ENCODE measurements around the gene MAFF.

MAFF gene

GRCh38 chr22:38203855-38204514 is 2.2 kb downstream of the MAFF start:
- no peak for DNase-seq (ENCODE audit: low read depth in 2 of 2)

DNA sequence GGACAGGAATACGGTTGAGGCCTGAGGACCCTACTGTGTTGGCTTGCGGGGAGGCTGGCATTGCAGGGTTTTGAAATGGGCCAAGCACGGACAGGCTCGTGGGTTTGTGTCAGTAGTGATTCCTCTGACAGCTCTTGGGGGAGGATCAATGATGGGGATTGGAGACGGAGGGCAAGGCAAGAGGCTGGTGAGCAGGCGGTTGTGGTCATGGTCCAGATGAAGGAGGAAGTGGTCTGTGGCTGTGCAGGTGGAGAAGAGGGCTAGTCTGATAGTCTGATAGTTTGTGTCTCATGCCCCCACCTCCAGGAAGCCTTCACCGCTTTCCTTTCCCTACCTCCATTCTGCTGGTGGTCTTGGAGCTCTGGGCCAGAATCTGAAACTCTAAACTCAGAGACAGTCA is 3.0 kb downstream of the MAFF start:
- no peak for DNase-seq (ENCODE audit: low read depth in 2 of 2)

DNA sequence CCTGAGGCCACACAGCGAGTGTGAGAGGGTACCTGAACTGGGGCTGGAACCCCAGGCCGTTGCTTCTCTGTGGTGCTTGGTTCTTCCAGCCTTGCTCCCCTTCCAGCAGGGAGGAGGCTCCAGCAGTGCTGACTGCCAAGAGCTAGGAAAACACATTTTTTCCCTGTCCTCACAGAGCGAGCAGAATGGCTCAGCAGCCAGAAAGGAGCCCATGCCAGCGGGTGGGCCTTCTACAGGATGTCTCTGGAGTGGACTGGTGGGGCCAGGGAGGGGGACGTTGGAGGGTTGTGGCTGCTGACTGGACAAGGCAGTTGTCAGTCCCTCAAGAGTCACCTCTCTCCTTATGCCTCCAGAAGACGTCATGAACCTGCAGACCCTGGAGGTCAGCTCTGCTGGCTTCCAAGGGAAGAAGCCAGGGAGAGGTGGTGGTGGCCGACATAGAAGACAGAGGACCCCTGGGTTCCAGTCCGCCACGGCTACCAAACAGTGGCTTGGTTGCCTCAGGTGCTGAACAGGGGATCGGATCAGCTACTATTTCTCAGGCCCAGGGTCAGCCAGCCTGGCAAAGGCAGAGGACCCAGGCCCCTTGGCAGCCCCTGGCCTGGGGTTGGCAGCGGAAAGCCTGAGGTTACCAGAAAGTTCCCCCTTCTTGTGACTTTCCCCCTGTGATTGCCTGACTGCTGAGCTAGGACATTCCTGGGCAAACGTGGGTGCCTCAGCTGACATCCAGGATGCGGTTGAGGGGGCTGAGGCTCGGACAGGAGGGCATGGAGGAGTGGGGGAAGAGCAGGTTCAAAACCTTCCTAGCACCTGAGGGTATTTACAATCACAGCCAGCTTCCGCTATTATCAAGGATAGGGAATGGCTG is 3.7 kb downstream of the MAFF start:
- DNase-seq (ENCODE audit: low read depth in 2 of 2) = no peak

GRCh38 chr22:38207898-38208432 is 6.2 kb downstream of the MAFF start:
- DNase-seq (ENCODE audit: low read depth in 2 of 2) = no peak

- no peak for DNase-seq (ENCODE audit: low read depth in 2 of 2)
Measured at GRCh38 chr22:38208551-38208968, 6.8 kb downstream of the MAFF start.

DNA sequence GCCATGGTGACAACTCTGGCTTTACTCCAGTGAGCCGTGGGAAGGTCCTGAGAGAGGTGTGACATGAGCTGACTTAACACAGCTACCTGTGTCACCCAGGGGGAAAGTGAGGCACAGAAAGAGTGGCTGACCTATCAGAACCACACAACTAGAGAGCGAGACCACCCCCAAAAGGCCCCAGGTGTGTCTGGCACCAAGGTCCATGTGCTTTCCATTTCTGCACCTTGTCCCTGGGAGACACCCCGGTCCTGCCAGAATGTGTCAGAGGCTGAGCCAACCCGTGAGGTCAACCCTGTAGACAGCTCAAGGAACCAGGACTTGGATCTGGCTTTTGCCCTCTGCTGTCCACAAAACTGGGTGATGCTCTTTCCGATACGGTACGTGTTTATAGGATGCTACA is 9.8 kb downstream of the MAFF start:
- DNase-seq (ENCODE audit: low read depth in 2 of 2) = no peak

GRCh38 chr22:38212442-38212841 is 10.6 kb downstream of the MAFF start:
- DNase-seq (ENCODE audit: low read depth in 2 of 2) = no peak

GRCh38 chr22:38213319-38213989 is 11.7 kb downstream of the MAFF start:
- no peak for DNase-seq (ENCODE audit: low read depth in 2 of 2)

GRCh38 chr22:38213990-38214301 is 12.2 kb downstream of the MAFF start:
- no peak for DNase-seq (ENCODE audit: low read depth in 2 of 2)

DNA sequence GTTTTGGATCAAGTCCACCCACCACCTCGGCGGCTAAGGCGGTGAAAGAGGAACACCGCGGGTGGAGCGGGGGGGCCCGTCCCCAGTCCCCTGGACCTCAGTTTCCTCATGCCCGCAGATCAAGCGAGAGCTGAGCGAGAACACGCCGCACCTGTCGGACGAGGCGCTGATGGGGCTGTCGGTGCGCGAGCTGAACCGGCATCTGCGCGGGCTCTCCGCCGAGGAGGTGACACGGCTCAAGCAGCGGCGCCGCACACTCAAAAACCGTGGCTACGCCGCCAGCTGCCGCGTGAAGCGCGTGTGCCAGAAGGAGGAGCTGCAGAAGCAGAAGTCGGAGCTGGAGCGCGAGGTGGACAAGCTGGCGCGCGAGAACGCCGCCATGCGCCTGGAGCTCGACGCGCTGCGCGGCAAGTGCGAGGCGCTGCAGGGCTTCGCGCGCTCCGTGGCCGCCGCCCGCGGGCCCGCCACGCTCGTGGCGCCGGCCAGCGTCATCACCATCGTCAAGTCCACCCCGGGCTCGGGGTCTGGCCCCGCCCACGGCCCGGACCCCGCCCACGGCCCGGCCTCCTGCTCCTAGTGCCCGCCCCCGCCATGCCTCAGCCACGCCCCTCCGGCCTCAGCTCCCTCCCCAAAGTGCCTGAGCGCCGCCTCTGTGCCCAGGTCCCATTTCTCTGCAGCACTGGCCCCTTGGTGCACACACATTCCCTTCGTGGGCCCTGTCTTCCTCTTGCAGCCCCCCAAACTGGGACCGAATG is 12.7 kb downstream of the MAFF start:
- peak; percentile 38 to 47 for DNase-seq (ENCODE audit: low read depth in 2 of 2)

DNA sequence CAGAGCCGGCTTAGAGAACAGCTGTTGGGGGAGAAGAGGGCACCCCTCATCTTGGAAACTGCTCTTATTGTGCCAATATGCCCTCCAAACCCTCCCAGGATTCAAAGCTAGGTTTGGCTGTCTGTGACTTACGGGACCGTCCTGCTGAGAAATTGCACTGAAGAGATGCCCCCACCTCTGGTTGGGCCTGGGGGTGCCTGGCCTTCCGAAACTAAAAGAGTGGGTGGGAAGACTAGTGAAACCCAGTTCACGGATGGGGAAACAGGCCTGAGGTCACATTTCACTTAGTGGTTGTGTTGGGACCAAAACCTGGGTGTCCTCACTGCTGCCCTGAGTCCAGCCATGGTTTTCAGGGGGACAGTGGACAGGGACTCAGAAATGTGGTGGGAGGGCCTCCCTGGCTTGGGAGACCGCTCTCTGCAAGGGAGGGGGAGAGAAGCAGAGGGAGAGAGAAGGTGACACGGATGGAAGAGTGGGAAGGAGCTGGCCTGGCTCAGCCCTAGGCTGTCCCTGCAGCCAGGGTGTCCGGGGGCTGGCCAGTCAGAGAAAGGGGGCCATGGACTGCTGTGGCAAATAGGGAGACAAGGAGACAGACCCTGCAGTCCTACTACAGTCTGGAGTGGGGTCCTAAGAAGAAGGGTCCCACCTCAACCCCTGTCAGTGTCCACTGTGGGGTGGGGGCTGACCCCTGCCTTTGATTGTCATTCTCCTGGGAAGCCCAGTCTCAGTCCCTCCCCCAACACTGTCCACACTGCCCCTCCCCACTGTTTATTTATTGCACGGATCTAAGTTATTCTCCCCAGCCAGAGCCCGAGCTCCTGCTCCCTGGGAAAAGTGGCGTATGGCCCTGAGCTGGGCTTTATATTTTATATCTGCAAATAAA is 13.6 kb downstream of the MAFF start:
- no peak for DNase-seq (ENCODE audit: low read depth in 2 of 2)

DNA sequence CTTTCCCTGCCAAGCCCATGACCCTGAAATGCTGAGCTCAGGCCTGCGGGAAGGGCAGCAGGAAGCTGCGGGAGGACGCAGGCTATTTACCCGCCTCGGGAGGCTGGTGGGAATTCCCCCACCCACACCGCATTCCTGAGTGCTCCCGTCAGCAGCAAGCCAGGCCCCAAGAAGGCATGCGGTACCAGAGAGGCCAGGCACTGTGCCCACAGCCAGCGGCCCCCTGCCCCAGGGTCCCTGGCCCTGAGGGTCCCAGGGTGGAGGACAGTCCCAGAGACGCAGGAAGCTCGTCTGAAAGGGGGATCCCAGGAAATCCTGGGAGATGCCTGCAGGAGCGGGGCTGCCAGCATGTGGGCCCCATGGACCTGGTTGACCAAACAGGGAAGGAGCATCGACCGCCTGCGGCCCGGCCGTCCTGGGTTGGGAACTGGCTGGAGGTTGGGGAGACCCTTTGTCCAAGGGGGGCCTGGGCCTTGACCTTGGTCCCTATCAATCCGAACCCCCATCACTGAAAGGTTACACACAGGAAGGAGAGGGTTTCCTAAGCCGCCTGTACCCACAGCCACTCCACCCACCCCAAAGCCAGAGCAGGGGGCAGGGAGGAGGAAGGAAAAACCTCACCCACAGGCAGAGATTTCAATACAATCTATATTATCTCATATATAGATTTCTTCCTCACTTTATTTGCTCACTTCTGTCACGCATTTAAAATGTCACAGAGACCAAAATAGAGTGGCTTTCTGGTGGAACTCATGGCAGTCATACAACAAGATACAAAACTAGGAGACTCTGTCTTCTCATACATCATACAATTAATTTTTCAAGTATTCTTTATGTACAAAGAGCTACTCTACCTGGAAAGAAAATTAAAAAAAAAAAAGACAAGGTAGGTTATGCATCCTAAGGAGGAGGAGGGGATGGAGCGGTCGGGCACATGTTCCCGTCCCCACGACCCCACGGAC is 17.1 kb downstream of the MAFF start:
- no peak for DNase-seq (ENCODE audit: low read depth in 2 of 2)

DNA sequence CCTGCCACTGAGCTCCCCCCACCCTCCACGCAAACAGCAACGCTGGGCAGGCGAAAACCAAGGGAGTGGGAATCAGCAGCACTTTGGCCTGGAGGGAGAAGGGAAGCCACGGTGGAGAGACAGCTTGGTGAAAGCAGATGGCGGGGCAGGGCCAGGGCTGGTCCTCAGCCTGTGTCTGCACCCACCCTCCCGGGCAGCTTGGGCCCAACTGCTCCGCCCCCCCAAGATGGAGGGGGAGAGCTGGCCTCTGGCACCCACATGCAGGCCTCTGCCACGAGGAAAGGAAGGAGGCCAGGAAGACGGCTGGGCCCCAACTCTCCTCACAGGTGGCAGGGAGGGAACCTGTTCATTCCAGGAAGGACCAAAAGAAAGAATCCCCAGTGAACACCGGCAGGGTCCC is 17.8 kb downstream of the MAFF start:
- no peak for DNase-seq (ENCODE audit: low read depth in 2 of 2)

DNA sequence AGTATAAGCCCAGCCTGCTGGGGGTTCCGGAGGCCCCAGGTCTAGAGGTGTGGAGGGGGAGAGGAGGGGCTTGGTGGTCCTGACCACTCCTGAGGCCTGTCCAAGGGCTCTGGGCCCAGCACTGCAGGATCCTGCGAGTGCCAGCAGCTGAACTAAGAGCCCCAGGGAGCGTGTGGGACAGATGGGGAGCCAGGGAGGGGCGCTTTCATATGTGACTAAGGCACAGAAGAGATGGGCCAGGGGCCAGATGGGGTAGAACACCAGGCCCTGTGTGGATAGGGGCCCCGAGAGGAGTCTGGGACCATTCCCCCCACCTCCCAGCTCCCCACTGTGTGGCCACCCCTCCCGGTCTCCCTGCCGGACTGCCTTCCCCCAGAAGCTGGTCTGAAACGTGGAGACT is 18.4 kb downstream of the MAFF start:
- no peak for DNase-seq (ENCODE audit: low read depth in 2 of 2)

DNA sequence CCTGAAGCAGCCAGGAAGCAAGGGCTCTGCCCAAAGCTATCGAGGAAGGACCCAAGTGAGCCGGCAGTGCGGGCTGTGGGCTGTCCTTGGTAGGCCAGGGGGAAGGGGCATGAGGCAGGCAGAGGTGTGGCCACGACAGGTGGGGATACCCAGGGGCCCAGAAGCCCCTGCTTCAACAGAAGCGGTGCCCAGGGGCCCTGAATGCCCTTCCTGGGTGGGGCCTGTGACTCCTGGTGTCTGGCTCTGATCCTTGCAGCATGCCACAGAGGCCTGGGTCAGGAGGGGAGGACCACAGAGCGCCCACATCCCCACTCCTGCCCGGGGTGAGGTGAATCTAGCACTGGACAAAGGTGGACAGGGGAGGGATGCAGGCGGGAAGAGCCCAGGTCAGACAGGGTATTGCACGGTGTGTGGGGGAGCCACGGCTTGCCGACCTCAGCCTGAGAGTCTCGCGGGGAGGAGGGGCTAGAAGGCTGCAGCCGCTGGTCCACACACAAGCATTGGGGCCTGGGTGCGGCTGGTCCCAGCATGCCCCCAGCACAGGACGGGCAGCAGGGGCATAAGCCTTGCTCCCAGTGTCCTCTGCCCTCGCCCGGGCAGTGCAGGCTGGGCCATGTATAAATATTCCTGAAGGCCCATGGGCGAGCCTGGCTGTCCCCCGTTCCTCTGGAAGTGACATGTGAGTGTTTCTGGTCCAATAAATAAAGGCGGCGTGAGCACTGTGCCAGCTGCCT is 19.0 kb downstream of the MAFF start:
- DNase-seq (ENCODE audit: low read depth in 2 of 2) = no peak

DNA sequence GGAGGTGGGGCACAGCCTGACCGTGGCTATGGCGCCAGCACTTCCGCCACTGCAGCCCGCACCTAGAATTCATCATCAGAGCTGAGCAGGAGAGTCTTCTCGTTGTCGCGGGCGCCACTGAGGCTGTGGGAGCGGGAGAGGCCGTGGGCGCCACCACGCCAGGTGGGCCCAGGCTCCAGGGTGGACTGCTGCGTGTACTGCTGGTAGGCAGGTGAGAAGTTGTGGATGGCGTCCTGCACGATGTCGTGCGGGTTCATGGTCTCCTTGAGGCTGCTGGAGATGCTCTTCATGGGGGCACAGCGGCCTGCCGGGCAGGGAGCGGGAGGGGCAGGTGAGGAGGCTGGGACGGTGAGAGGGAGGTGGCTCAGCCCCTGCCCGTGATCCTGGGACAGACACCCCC is 19.6 kb downstream of the MAFF start:
- no peak for DNase-seq (ENCODE audit: low read depth in 2 of 2)

DNA sequence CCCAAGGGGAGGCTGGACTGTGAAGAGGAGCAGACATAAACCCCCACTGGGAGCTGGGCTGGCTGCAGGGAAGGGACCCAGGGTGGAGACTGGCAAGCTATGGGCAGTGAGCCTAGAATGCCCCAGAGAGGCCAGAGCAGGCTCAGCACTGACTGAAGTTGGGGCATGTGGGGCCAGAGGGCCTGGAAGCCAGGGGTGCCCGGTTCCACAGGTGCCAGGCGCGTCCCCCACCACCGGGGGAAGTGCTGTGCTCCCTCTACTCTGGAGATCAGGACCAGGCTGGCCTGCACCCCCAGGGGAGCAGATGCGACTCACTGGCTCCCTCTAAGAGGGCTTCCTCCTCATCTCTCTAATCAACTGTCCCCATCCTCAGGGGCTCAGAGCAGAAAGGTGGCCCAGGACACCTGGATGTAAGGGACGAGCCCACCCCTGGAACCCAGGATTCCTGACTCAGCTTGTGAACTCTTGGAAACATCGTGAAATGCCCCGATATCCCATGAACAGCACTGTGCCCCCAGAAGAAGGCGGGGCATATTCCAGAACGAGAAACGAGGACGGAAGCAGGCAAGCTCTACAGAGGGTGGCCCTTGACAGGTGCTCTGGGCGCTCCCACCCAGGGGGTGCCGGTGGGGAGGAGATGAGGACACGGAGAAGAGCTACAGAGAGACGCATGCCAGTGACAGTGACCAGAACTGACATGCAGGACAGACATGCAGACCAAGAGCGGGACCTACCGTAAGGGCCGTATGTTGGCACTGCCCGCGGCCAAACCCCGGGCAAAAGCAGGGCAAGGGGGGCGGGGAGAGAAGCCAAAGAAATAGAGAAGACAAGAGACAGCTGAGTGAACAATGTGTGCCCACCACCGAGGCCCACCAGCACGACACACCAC is 20.4 kb downstream of the MAFF start:
- DNase-seq (ENCODE audit: low read depth in 2 of 2) = no peak

GRCh38 chr22:38222797-38223119 is 21.0 kb downstream of the MAFF start:
- DNase-seq (ENCODE audit: low read depth in 2 of 2) = no peak

Measured in stimulated activated CD8-positive, alpha-beta memory T cell treated with anti-CD3 and anti-CD28 coated beads, Interleukin-7, amount 100 ng/mL, for 1 hour (primary cell).